ENCODE data around the gene FBXW11. TPM values are rescaled to one million over a fixed set of nuclear protein-coding genes. Genes with fewer than 3 reads are reported as not detected.
"Not testable (repeated sequence)": the region's sequence is repeated elsewhere in the genome, so short reads cannot be mapped to it uniquely, and the experiment has no call there.

Gene FBXW11
- total RNA-seq, 1 donor from 2014 or later = 61.4 TPM

DNA sequence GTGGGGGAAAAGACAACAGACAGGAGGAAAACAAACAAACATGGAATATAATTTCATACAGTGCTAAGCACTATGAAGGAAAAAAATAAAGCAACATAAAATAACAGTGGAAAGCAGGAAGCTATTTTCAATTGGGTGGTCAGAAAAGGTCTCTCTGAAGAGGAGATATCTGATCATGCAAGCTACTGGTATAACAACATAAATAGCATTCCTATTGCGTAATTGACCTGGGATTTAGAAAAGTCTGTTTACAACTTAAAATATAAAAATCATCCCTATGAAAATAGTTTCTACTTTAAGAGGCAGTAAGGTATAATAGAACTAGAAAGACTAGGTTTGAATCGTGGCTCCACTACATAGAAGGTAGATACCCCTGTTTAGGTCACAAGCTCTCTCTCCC lies 61.4 kb downstream of the FBXW11 start:
- Mint-ChIP-seq H3K4me1 (ENCODE audit: unreplicated experiment) (peaks cover 30% of the 10 kb centered on the region), H3K36me3 (ENCODE audit: unreplicated experiment) (no peaks in the 10 kb centered on the region), H3K27ac (ENCODE audit: unreplicated experiment) (peak overlapping the region; percentile 68), H3K4me3 (ENCODE audit: unreplicated experiment) (no peak overlapping the region), H3K27me3 (ENCODE audit: unreplicated experiment) (no peaks in the 10 kb centered on the region), H3K9me3 (ENCODE audit: unreplicated experiment) (no peaks in the 10 kb centered on the region)
- TF ChIP-seq, protein P1, sequence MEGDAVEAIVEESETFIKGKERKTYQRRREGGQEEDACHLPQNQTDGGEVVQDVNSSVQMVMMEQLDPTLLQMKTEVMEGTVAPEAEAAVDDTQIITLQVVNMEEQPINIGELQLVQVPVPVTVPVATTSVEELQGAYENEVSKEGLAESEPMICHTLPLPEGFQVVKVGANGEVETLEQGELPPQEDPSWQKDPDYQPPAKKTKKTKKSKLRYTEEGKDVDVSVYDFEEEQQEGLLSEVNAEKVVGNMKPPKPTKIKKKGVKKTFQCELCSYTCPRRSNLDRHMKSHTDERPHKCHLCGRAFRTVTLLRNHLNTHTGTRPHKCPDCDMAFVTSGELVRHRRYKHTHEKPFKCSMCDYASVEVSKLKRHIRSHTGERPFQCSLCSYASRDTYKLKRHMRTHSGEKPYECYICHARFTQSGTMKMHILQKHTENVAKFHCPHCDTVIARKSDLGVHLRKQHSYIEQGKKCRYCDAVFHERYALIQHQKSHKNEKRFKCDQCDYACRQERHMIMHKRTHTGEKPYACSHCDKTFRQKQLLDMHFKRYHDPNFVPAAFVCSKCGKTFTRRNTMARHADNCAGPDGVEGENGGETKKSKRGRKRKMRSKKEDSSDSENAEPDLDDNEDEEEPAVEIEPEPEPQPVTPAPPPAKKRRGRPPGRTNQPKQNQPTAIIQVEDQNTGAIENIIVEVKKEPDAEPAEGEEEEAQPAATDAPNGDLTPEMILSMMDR (IDR thresholded peaks at IDR 0.05) = no peak
- DNase-seq (ENCODE audit: extremely low spot score, unreplicated experiment) = no peak

DNA sequence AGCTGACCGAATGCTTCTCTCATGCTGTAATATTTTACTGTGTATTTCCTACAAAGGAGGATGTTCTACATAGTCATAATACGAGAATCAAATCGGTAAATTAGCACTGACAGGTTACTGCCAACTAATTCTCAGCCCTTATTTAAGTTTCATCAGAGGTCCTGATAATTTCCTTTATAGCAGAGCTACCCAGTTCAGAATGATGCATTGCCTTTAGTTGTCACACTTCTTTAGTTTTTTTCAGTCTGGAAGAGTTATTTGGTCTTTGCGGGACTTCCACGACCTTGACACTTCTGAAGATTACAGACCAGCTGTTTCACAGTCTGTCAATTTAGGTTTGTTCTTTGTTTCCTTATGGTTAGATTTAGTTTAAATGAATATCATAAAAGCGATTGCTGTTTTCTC lies 64.3 kb downstream of the FBXW11 start:
- not testable (repeated sequence) for H3K4me3 Mint-ChIP-seq (ENCODE audit: unreplicated experiment); H3K27ac Mint-ChIP-seq (ENCODE audit: unreplicated experiment); H3K27me3 Mint-ChIP-seq (ENCODE audit: unreplicated experiment)

DNA sequence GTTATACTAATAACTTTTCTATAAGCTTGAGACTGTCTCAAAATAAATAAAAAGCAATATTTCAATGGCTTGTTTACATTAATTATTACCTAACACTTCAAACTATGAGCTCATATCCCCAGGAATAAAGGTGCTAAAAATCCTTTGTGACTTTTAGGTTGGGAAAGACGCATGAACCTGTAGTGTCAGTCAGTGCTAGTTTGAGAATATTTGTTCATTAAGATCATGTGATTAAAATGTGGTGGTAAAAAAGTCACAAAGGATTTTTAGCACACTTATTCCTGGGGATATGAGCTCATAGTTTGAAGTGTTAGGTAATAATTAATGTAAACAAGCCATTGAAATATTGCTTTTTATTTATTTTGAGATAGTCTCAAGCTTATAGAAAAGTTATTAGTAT lies 64.8 kb downstream of the FBXW11 start:
- not testable (repeated sequence) for H3K36me3 Mint-ChIP-seq (ENCODE audit: unreplicated experiment); H3K9me3 Mint-ChIP-seq (ENCODE audit: unreplicated experiment); DNase-seq (ENCODE audit: extremely low spot score, unreplicated experiment); H3K4me3 Mint-ChIP-seq (ENCODE audit: unreplicated experiment); H3K27ac Mint-ChIP-seq (ENCODE audit: unreplicated experiment); H3K27me3 Mint-ChIP-seq (ENCODE audit: unreplicated experiment)
- H3K4me1 Mint-ChIP-seq (ENCODE audit: unreplicated experiment) = peaks cover 30% of the 10 kb centered on the region

More for the DNA sequence above, 64.3 kb downstream of the FBXW11 start:
- not testable (repeated sequence) for H3K9me3 Mint-ChIP-seq (ENCODE audit: unreplicated experiment); DNase-seq (ENCODE audit: extremely low spot score, unreplicated experiment); H3K36me3 Mint-ChIP-seq (ENCODE audit: unreplicated experiment)
- peaks cover 30% of the 10 kb centered on the region for H3K4me1 Mint-ChIP-seq (ENCODE audit: unreplicated experiment)

DNA sequence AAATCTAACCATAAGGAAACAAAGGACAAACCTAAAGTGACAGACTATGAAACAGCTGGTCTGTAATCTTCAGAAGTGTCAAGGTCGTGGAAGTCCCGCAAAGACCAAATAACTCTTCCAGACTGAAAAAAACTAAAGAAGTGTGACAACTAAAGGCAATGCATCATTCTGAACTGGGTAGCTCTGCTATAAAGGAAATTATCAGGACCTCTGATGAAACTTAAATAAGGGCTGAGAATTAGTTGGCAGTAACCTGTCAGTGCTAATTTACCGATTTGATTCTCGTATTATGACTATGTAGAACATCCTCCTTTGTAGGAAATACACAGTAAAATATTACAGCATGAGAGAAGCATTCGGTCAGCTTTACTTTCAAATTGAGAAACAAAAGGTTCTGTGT lies 65.2 kb downstream of the FBXW11 start:
- H3K36me3 Mint-ChIP-seq (ENCODE audit: unreplicated experiment); H3K4me3 Mint-ChIP-seq (ENCODE audit: unreplicated experiment); H3K27me3 Mint-ChIP-seq (ENCODE audit: unreplicated experiment); H3K27ac Mint-ChIP-seq (ENCODE audit: unreplicated experiment); H3K9me3 Mint-ChIP-seq (ENCODE audit: unreplicated experiment); DNase-seq (ENCODE audit: extremely low spot score, unreplicated experiment): not testable (repeated sequence)
- peaks cover 26% of the 10 kb centered on the region for H3K4me1 Mint-ChIP-seq (ENCODE audit: unreplicated experiment)

DNA sequence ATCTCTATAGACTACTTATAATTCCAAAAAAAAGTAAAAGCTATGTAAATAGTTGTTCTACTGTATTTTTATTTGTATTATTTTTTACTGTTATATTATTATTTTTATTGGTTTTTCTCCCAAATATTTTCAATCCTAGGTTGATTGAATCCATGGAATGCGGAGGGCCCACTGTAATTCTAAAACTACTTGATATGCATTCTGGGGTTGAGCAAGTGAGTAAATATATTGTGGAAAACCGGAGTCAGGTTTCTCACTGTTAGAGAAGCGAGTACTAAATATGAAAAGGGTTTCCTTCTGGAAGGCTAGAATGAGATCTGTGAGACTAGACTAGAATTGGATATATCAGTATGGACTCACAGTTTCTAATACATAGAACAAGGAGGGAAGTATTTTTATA lies 66.5 kb downstream of the FBXW11 start:
- H3K27me3 Mint-ChIP-seq (ENCODE audit: unreplicated experiment) = no peaks in the 10 kb centered on the region
- H3K27ac Mint-ChIP-seq (ENCODE audit: unreplicated experiment) = no peak overlapping the region
- TF ChIP-seq, protein P1 (IDR thresholded peaks at IDR 0.05) = no peak
- no peak overlapping the region for H3K4me3 Mint-ChIP-seq (ENCODE audit: unreplicated experiment)
- DNase-seq (ENCODE audit: extremely low spot score, unreplicated experiment) = no peak
- H3K4me1 Mint-ChIP-seq (ENCODE audit: unreplicated experiment) = peaks cover 14% of the 10 kb centered on the region
- H3K36me3 Mint-ChIP-seq (ENCODE audit: unreplicated experiment) = no peaks in the 10 kb centered on the region
- H3K9me3 Mint-ChIP-seq (ENCODE audit: unreplicated experiment) = no peaks in the 10 kb centered on the region

DNA sequence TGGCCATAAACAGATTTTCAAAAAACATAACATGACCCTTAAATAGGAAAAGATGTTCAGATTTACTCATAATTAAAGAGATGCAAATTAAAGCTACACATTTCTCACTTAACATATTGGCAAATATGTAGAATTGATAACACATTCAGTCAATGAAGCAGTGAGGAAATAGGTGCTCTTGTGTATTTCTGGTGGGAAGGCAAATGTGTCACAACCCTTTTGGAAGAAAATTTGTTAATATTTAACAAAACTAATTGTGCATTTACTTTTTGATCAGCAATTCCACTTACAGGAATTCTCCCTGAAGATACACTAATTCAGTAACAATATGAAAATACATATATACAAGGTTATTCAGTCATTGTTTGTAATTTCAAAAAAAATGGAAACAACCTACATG lies 68.1 kb downstream of the FBXW11 start:
- Mint-ChIP-seq H3K4me3 (ENCODE audit: unreplicated experiment) (no peak overlapping the region), H3K27me3 (ENCODE audit: unreplicated experiment) (no peaks in the 10 kb centered on the region), H3K9me3 (ENCODE audit: unreplicated experiment) (peaks cover 7% of the 10 kb centered on the region), H3K36me3 (ENCODE audit: unreplicated experiment) (peaks cover 5% of the 10 kb centered on the region), H3K27ac (ENCODE audit: unreplicated experiment) (no peak overlapping the region), H3K4me1 (ENCODE audit: unreplicated experiment) (peaks cover 7% of the 10 kb centered on the region)
- DNase-seq (ENCODE audit: extremely low spot score, unreplicated experiment) = no peak
- TF ChIP-seq, protein P1 (IDR thresholded peaks at IDR 0.05) = no peak

DNA sequence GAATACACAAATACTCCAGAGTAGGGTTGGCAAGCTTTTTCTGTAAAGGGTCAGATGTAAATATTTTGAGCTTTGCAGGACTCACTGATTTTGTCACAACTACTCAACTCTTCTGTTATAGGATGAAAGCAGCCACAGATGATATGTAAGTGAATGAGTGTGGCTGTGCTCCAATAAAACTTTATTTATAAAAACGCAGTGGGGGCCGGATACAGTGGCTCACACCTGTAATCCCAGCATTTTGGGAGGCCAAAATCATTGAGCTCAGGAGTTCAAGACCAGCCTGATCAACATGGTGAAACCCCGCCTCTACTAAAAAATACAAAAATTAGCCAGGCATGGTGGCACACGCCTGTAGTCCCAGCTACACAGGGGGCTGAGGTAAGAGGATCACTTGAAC lies 69.1 kb downstream of the FBXW11 start:
- Mint-ChIP-seq H3K36me3 (ENCODE audit: unreplicated experiment) (peaks cover 5% of the 10 kb centered on the region), H3K9me3 (ENCODE audit: unreplicated experiment) (peaks cover 7% of the 10 kb centered on the region), H3K4me3 (ENCODE audit: unreplicated experiment) (no peak overlapping the region), H3K4me1 (ENCODE audit: unreplicated experiment) (peaks cover 7% of the 10 kb centered on the region), H3K27me3 (ENCODE audit: unreplicated experiment) (no peaks in the 10 kb centered on the region), H3K27ac (ENCODE audit: unreplicated experiment) (no peak overlapping the region)
- TF ChIP-seq, protein P1 (IDR thresholded peaks at IDR 0.05) = no peak
- DNase-seq (ENCODE audit: extremely low spot score, unreplicated experiment) = no peak
